DMS153 (cell line): ENCODE data around the gene MOV10L1.
"Not testable (repeated sequence)": the region's sequence is repeated elsewhere in the genome, so short reads cannot be mapped to it uniquely, and the experiment has no call there.

ENCODE experiments used
- DNase-seq: peaks from one replicate; lab custom pipeline; 2025; lab: John Stamatoyannopoulos, UW

Gene MOV10L1

DNA sequence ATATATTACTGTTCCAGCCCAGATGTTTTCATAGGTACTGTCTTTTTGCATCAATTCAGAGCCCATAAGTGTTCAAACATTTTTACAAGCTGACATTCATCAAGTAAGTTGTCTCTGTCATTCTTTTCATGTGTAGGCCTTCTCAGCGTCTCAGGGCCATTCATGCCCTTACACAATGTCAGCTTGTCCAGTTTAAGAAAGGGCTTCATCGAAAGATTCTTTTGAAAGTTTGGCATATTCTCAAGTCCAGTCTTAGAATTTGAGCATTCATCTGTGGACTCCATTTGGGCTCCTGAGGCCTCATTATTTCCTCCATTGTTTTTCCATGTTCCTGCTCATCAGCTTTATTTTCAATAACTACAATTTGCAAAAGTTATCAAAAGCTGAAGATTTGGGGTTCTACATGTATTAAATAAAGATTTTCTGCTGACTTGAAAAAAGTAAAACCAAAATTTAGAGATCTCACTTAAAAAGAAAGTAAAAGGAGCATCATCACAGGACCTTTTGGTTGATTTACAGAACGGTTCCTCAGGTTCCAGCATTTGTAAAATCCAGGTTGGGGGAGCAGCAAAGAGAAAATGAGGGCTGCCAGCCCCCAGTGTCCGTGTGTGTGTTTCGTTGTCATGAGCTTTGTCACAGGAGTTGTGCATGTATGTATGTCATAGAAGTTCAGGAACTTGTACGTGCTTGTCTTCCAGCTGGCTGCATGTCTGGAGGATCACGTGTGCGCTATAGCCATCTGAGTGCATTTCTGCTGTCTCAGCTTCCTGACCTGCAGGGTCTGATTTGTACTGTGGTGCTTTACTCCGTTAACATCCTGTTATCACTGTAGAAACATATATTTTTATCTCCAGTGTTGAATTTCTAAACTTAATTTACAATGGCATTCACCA, 15.6 kb downstream of the MOV10L1 start:
- peak; percentile 61 for DNase-seq

DNA sequence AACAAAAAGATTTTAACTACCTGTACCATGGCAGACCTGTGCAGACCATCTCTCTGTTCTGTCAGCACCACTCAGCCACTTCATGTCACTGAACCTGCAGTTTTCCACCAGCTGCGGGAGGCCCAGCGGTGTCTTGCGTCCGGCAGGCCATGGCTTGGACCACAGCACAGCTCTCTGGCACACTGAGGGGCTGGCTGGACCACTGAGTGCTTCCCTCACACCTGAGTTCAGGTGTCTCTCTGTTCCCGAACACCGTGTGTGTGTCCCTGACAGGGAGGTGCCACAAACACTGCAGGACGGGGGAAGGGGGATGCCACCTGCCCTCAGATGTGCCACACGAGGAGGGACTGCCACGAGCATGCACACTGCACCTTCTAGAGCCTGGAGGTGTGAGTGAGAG, 17.7 kb downstream of the MOV10L1 start:
- DNase-seq: no peak

DNA sequence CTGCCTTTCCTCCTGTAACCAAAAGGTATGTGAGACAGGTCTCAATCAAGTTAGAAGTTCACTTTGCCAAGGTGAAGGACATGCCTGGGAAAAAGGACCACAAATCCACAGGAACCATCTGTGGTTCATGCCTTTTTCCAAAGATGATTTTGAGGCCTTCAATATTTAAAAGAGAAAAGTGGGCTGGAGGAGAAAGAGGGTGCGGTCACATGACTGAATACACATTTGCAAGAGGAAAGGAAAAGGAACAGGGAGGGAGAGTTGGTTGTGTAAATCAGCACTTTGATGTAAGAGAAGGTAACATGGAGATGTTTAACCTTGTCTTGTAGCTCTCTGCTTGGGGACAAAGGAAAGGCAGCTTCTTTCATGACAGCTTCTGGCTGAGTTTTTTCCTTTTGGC, 21.2 kb downstream of the MOV10L1 start:
- DNase-seq: no peak

DNA sequence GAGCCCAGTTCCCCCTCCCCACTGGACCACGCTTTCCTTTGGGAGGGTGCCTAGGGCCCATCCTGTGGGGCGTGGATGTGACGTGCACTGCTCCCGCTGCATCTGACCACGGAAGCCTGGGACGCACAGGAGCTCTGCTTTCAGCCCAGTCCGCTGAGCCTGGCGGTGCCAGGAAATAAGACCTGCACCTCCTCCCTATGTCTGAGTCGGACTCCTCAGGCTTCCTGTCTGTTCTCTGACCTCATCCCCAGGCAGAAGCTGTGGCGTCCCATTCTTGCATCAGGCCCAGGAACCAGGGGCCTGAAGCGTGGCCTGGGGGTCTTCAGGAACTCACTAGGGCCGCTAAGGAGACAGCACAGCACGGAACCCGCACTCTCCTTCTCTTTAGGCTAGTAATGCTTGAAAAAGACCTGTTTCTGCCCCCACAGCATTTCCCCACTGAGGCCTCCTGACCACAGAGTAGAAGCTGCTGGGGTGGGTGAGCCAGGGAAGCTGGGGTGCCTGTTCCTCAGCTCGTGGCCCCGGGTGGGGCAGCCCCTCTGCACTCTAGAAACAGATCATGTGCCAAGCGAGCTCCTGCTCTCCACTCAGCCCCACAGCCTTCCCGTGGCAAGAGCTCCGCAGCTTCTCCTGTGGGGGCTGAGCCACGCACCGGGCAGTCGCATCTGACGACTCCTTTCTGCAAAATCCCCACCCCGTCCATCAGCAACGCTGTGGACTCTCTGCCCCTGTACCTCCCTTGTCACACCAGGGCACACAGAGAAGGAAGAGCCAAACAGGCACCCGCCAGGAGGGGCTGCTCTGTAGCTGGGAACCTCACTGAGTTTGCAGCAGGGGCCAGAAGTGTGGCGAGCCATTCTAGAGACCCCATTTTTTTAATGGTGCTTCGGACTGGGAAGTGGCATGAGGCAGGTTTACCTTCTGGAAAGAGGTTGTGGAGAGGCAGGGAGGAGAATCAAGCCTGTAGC, 22.6 kb downstream of the MOV10L1 start:
- peak; percentile 20 for DNase-seq

DNA sequence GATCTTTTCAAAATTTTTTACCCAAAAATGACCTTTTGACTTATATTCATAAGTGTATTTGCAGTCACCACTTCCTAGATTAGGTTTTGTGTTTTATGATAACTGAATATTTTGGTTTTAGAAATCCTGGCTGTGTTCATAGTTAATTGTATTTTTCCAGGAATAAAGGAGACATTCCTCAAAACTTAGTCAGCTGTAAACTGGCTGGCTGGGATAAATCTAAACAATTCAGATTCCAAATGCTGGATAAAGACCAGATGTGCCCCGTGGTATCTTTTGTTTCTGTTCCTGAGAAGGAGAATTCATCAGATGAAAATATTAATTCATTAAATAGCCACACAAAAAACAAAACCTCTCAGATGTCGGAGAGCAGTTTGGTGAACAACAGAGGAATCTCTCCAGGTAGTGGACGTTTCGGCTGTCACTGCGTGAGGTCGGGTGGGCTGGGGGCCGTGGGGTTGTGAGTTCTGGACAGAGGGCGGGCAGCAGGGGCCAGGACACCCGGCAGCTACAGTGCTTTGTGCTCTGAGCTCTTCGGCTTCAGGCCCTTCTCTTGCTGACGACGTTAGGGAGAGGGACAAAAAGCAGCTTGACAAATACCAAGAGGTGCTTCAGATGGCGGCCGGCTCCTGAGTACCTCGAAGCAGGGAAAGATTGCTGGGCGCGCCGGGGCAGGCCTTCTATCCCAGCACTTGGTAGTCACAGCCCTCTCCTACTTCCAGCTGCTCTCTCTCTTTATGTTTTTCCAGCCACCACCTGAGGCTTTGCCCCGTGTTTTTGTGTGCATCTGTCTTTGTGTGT, 24.6 kb downstream of the MOV10L1 start:
- DNase-seq: peak; percentile 18

DNA sequence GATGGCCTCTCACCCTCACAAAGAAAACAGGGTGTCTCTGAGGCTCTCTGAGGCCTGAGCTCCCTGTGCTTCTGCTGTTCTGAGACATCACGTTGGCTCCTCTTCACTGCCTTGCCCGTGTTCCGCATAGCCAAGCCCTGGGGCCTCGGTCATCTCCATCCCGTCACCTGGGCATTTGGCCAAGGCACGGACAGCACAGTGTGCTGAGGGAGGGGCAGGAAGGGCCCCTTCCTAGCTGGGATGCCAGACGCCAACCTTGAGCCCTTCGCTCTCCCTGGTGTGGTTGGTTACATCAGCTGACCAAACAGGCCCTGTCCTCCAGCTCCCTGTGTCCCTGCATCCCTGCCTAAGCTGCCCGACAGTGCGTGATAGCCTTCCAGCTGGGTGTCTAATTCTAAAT, 25.9 kb downstream of the MOV10L1 start:
- no peak for DNase-seq

DNA sequence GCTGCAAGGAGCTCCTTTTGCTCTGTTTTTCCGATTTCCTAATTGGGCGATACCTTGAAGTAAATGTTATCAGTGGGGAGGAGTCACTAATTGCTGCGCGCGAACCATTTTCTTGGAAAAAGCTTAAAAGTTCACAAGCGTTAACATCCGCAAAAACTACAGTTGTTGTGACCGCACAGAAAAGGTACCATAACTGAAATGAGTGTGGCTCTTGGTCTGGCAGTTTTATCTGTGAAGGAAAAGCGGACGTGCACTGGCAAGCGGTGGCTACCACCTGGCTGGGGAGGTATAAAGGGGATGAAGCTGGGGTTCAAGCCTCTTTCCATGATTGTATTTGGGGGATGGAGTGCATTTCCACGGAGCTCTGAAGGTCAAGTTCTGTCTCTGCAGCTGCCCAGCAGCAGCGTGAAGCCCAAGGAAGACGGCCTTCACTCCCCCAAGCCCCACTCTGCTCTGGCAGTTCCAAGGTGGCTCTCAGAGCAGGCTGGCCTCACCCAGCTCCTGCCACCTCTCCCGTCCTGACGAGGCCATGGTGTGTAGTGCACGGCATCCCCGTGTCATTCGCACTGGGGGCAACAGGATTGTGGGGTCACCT, 27.5 kb downstream of the MOV10L1 start:
- DNase-seq: no peak

DNA sequence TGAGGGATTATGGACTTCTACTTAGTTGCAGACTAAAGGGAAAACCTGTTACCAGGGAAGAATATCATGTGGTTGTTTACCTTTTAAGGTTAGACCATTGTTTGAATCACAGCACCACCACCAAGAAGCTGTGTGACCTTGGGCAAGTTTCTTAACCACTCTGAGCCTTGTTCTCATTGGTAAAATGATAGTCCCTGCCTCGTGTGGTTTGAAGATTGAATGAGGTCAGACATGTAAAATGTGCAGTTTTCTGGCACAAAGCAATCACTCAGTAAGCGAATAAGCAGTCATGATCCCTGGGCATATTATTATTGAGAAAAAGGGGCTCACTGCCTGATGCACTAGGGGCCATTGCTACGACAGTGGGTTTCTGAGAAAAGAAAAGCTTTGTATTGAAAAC, 28.3 kb downstream of the MOV10L1 start:
- DNase-seq: no peak

DNA sequence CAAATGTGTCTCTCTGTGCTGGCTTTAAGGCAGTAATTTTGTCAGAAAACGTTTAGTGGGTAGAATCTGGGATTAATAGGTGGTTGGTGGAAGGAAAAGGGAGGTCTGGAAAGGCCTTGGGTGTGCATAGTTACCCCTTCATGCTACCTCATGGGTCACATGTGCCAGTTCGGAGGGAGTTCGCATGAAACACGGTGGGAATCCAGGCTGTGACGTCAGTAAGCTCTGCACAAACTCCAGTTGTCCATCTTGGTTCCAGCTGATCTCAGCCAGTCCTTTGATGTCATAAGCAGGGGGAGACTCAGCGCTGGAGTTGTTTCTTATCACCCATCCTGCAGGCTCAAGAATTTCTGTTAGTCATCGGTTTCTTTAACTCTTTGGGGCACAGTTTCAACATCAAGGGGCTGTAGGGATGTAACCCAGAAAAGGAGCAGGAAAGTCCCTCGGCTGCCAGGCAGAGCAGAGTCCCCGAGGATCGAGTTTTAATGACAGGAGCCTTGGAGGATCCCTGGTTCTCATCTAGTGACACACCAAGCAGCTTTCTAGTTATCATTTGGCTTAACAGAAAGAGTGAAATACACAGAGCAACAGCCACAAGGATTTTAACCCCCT, 28.9 kb downstream of the MOV10L1 start:
- DNase-seq: no peak

DNA sequence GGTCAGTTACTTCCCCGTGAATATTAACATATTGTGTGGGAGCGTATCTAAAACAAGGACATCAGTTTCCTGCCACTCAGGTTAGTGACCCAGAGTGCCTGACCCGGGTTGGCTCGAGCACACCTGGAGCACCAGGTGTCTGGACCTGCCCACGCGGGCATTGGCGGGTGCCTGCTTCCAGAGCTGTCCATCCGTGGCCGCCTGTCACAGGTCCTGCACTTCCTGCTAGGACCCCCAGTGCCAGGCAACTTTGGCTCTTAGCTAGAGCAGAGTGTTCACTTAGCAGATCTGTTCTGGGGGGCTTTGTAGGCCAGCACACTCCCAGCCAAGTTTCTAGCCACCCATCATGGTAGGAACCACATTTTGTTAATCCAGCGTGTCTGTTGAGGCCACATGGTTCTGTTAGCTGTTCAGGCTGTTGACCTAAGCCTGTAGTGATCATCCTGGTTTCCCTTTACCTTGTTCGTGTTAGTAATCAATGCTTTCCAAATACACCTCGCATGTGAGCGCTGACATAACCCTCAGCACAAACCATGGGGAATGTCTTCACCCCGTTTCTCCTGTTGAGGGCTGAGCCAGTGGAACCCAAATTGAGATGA, 29.5 kb downstream of the MOV10L1 start:
- no peak for DNase-seq

DNA sequence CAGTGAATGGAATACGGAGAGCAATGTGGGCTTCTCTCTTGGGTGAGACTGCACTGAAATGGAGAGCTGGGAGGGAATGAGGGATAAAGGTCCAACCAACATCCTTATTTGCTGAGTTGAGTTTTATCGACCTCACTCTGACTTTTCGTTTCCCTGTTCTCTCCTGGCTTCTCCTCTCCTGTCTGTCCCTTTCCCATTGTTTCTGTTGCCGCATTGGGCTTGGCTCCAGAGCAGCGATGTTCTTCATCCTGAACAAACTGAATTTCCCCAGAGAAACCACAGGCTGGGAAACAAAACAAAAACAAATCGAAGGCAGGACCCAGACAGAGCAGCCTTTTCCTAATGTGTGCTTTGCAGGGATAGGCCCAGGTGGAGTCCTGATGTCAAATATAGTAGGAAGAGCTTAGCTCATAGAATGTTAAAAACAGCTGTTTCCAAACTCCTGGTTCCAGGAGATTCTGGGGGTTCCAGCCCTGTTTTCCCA, 30.0 kb downstream of the MOV10L1 start:
- DNase-seq: peak; percentile 58

DNA sequence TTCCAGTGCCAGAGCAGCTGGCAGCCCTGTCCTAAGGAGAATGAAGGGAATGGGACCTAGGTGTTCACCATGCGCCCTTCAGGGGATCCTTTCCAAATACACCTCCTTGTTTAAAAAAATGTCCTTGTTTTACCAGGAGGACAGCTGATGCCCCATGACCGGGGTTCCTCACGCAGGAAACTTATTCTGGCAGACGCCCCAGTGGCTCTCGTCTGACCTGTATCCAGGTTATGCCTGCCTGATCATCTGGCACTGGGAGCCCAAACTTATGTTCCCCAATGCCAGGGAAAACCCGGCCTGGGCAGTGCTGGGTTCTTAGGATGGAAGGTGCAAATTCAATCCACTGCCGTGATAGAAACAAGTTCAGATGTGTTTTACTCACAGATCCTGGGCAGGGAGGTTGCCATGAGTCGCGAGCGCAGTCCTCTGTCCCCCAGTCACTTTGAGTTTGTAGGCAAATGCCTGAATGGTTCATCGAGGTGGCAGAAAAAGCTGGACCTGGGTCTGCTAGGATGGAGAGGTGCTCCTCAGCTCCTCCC, 31.5 kb downstream of the MOV10L1 start:
- DNase-seq: no peak

DNA sequence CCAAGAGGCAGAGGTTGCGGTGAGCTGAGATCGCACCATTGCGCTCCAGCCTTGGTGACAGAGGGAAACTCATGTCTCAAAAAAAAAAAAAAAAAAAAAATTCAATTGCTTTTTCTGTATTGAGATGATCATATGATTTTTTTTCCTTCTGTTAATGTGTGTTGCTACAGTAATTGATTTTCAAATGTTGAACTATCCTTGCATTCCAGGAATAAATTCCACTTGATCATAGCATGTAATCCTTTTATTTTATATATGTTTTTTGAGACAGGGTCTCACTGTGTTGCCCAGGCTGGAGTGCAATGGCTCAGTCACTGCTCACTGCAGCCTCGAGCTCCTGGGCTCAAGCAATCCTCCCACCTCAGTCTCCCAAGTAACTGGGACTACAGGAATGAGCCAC, 33.3 kb downstream of the MOV10L1 start:
- no peak for DNase-seq

DNA sequence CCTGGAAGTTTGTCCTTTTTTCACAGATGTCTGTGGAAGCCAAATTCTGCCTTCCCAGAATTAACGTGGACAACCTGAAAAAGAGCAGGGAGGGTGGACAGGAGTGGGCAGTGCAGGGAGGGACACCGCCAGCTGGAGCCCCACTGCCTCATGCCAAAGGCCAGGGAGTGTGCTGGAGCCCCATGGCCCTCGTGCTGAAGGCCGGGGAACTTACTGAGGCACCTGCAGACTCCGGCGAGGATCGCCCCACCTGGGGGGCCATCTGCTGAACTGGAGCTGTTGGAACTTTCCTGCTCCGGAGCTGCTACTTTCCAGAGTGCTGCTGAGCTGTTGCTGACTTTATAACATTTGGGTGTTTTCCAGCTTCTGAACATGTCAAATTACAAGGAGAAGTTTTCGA, 35.2 kb downstream of the MOV10L1 start:
- DNase-seq: no peak

DNA sequence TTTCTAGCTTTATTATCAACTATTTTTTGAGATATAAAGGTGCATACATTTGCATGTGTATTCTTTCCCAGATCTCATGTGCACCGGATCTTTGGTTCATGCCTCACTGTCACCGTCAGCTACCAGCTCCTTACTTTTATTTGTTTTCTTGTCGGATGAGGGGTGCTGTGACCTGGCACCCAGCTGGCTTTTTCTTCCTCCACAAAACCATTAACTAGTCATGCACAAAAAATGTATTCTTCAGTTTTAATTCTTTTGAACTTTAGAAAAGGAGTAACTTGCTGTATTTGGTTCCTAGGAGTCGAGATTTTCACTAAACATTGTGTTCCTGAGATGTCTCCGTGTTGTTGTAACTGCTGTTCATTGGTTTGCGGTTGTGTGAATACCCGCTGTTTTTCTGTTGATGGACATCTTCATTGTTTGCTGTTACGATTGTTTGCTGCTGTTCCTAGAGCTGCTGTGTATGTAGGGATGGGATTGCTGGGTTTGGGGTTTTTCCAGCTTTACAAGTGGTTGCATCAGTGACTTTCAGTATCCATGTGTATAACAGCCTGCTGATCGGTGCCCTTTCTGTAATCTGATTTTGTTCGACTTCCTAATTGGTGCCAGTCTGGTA, 39.4 kb downstream of the MOV10L1 start:
- peak; percentile 39 for DNase-seq

DNA sequence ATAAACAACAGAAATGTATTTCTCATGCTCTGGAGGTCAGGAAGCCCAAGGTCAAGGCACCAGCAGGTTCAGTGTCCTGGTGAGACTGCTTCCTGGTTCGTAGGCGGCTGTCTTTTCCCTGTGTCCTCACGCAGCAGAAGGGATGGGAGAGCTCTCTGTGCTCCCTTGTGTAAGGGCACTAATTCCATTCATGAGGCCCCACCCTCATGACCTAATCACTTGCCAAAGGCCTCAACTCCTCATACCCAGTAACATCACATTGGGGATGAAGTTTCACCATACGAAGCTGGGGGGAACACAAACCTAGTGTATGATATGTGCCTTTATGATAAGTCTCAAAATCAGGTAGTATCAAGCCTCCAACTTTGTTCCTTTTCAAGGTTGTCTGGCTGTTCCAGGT, 42.1 kb downstream of the MOV10L1 start:
- DNase-seq: no peak

DNA sequence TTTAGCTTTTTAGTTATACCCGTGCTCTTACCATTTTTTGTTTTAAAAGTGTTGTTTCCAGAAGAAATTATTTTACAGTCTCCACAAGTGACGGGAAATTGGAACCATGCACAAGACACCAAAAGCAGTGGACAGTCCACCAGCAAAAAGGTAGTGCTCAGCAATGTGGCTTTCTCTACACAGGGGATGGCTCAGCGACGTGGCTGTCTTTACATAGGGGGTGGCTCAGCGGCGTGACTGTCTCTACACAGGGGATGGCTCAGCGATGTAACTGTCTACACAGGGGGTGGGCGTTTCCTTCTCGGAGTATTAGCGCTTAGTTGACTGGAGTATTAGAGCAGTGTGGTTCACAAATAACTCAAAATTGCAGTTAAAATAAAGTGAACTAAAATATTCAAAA, 44.7 kb downstream of the MOV10L1 start:
- DNase-seq: no peak

DNA sequence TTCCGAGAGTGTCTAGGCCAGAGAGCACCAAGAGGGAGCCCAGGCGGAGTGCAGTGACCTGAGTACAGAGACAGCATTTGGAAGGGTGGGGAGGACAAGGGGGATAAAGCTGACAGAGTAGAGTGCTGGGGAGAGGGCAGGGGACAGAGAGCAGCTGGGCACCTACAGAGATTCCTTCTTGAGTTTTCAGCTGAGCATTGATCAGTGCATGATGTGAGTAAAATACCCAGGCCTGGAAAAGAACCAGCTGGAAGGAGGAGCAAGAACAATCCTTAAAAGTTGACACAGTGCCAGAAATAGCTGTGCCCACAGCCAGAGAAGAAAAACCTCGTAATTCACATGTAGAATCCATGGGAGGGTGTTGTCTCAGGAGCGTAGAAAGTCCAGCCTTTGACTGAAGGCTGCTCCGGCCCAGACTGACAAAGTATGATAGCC, 46.8 kb downstream of the MOV10L1 start:
- DNase-seq: no peak

DNA sequence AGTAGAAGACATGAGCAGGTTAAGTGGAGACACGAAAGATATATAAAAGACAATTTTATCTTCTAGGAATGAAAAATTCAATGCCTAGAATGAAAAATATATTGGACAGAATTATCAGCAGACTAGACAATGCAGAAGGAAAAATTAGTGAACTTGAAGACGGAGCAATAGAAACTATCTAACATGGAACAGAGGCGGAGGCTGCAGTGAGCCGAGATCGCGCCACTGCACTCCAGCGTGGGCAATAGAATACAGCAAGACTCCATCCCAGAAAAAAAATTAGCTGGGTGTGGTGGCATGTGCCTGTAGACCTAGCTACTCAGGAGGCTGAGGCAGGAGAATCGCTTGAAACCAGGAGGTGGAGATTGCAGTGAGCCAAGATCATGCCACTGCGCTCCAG, 47.5 kb downstream of the MOV10L1 start:
- not testable (repeated sequence) for DNase-seq

DNA sequence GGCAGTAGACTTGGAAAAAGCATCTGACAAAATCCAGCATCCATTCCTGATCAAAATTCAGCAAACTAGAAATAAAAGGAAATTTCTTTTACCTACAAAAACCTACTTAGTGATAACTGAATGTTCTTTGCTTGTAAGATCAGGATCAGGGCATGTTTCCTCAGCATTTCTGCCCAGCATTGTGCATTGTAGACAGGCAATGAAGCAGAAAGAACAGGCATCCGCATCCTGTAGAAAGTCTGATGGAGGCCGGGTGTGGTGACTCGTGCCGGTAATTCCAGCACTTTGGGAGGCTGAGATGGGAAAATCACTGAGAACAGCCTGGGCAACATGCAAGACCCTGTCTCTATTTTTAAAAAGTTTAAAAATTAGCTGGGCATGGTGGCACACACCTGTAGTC, 48.2 kb downstream of the MOV10L1 start:
- DNase-seq: no peak
